NCI-H748 treated with DMSO at 0.1 percent for 48 hours (cell line): Measurements from ENCODE around the gene SLC15A1.
A peak's percentile ranks its signal among the peaks of the same experiment; 100 is the strongest.
"Not testable (repeated sequence)": the region's sequence is repeated elsewhere in the genome, so short reads cannot be mapped to it uniquely, and the experiment has no call there.

Source experiments
- DNase-seq: peaks from one replicate; lab custom pipeline; 2025; lab: John Stamatoyannopoulos, UW

Gene SLC15A1

GRCh38 chr13:98653463-98653985 lies 98.9 kb downstream of the SLC15A1 start:
- DNase-seq, result peak; percentile 75

- DNase-seq, result no peak
These were observed 99.6 kb downstream of the SLC15A1 start for GRCh38 chr13:98652721-98653462.

GRCh38 chr13:98652276-98652675 lies 100.2 kb downstream of the SLC15A1 start:
- DNase-seq, result no peak

GRCh38 chr13:98651744-98652143 lies 100.7 kb downstream of the SLC15A1 start:
- no peak for DNase-seq

- DNase-seq, result no peak
These were observed 101.9 kb downstream of the SLC15A1 start for GRCh38 chr13:98650396-98651107.

GRCh38 chr13:98649861-98650260 lies 102.6 kb downstream of the SLC15A1 start:
- DNase-seq, result no peak

GRCh38 chr13:98648686-98649085 lies 103.8 kb downstream of the SLC15A1 start:
- no peak for DNase-seq

- no peak for DNase-seq
These were observed 104.3 kb downstream of the SLC15A1 start for GRCh38 chr13:98648141-98648540.

GRCh38 chr13:98647121-98647520 lies 105.4 kb downstream of the SLC15A1 start:
- DNase-seq, result no peak

- no peak for DNase-seq
These were observed 109.0 kb downstream of the SLC15A1 start for GRCh38 chr13:98643479-98643878.

GRCh38 chr13:98641075-98641474 lies 111.4 kb downstream of the SLC15A1 start:
- no peak for DNase-seq

GRCh38 chr13:98639785-98640184 lies 112.7 kb downstream of the SLC15A1 start:
- DNase-seq, result not testable (repeated sequence)

- not testable (repeated sequence) for DNase-seq
These were observed 114.1 kb downstream of the SLC15A1 start for GRCh38 chr13:98638352-98638751.
